OCI-LY7 (cell line): ENCODE results near the gene GRAMD1B.

Experiments
- EZH2phosphoT487 ChIP-seq: fragments of 200-600 bp; sonication (generic); IDR thresholded peaks from 2 replicates; pipeline ENCODE4 v1.6.1; 2018; ENCODE audit warnings: low read depth, borderline replicate concordance, mild to moderate bottlenecking, mixed run types, antibody characterized with exemption, low read length, moderate library complexity, mixed read lengths
- TF ChIP-seq, protein P1 (sequence below): fragments of 200-600 bp; sonication (generic); conservative IDR thresholded peaks from 2 replicates; pipeline ENCODE4 v1.5.1; 2014; ENCODE audit warnings: mild to moderate bottlenecking, antibody characterized with exemption, low read length, moderate library complexity, mixed read lengths

DNA sequence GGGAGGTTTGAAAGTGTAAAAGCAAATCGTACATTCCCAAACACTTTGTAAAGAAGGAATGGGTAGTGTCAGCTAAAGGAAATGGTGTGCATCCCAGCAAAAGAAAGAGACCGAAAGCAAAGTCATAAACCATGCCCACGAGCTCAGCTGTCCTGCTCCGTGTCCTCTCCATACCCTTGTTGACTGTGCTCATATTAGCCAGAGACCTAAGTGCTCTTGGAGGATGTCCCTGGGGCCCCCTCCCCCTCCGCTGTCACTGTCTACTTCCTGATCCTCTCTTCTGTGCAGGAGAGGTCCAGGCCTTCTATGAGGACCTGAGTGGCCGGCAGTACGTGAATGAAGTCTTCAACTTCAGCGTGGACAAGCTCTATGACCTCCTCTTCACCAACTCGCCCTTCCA lies 178.3 kb downstream of the GRAMD1B start:
- TF ChIP-seq, protein P1, sequence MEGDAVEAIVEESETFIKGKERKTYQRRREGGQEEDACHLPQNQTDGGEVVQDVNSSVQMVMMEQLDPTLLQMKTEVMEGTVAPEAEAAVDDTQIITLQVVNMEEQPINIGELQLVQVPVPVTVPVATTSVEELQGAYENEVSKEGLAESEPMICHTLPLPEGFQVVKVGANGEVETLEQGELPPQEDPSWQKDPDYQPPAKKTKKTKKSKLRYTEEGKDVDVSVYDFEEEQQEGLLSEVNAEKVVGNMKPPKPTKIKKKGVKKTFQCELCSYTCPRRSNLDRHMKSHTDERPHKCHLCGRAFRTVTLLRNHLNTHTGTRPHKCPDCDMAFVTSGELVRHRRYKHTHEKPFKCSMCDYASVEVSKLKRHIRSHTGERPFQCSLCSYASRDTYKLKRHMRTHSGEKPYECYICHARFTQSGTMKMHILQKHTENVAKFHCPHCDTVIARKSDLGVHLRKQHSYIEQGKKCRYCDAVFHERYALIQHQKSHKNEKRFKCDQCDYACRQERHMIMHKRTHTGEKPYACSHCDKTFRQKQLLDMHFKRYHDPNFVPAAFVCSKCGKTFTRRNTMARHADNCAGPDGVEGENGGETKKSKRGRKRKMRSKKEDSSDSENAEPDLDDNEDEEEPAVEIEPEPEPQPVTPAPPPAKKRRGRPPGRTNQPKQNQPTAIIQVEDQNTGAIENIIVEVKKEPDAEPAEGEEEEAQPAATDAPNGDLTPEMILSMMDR = no peak
- TF ChIP-seq EZH2phosphoT487 = no peak
